Naive B cell (primary cell): ENCODE data around the gene CYP19A1. TPM values are rescaled to one million over a fixed set of nuclear protein-coding genes. Genes with fewer than 3 reads are reported as not detected.
A peak's percentile ranks its signal among the peaks of the same experiment; 100 is the strongest.

Experiments
- ATAC-seq, 2 donors: fragments of 150-1000 bp; cut with Tn5 transposase; 2 replicates each; pipeline ENCODE4 v1.10.0; 2021; ENCODE audit warnings: low read depth in 2 of 2, mild to moderate bottlenecking in 2 of 2, moderate library complexity in 2 of 2
- DNase-seq: peaks from one replicate; pipeline ENCODE4 v3.0.0; 2022
- H3K27ac Mint-ChIP-seq, 6 donors: one replicate each; pipeline ENCODE4 v1.8.0; 2020 to 2022; ENCODE audit warnings: mild to moderate bottlenecking in 6 of 6, mixed read lengths in 6 of 6, moderate library complexity in 5 of 6, inconsistent platforms in 2 of 6
- H3K27me3 Mint-ChIP-seq, 3 donors: one replicate each; pipeline ENCODE4 v1.8.0; 2021 to 2022; ENCODE audit warnings: mixed read lengths in 3 of 3, mild to moderate bottlenecking in 1 of 3
- H3K36me3 Mint-ChIP-seq, 2 donors: one replicate each; pipeline ENCODE4 v1.8.0; 2020 to 2022; ENCODE audit warnings: mixed read lengths in 2 of 2, inconsistent platforms in 1 of 2, mild to moderate bottlenecking in 1 of 2
- H3K4me1 Mint-ChIP-seq, 3 donors: one replicate each; pipeline ENCODE4 v1.8.0; 2020 to 2022; ENCODE audit warnings: mixed read lengths in 3 of 3, inconsistent platforms in 1 of 3, mild to moderate bottlenecking in 1 of 3, moderate library complexity in 1 of 3
- H3K4me3 Mint-ChIP-seq, 8 donors: one replicate each; pipeline ENCODE4 v1.8.0; 2020 to 2022; ENCODE audit warnings: mild to moderate bottlenecking in 8 of 8, mixed read lengths in 8 of 8, moderate library complexity in 8 of 8, inconsistent platforms in 2 of 8
- H3K9me3 Mint-ChIP-seq, 7 donors: one replicate each; pipeline ENCODE4 v1.8.0; 2020 to 2022; ENCODE audit warnings: mixed read lengths in 7 of 7, mild to moderate bottlenecking in 5 of 7, inconsistent platforms in 2 of 7, moderate library complexity in 1 of 7
- polyA plus RNA-seq, 6 donors: library from polyadenylated mRNA; unstranded; fragments of 300-500 nt; fragmentation: Illumina TruSeq; gene quantifications; one replicate each; pipeline ENCODE4 v1.2.3, GENCODE V29; 2021; ENCODE audit warnings: low read depth in 6 of 6

CYP19A1 gene
- polyA plus RNA-seq, 6 donors from 2014 or later: not detected

DNA sequence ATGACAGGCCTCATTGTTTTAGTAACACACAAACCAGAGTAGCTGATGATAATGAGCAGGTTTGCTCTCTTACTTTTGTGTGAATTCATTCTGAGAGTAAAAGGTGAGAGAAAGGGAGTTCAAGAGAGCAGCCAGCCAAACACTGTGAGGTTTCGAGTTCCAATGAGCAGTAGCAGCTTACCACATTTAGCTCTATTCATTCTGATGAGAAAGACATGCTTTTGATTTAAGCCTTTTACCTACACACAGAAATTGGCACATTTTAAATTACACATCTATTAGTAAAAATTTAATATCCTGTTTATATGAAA lies 31.0 kb upstream of the CYP19A1 start:
- Mint-ChIP-seq H3K27ac (no peak overlapping the region), H3K36me3 (no peaks in the 10 kb centered on the region), H3K27me3 (peaks cover 0 to 6% (median 6%) of the 10 kb centered on the region in 3 donors), H3K4me3 (no peak overlapping the region), H3K4me1 (no peaks in the 10 kb centered on the region), H3K9me3 (no peaks in the 10 kb centered on the region)
- DNase-seq: no peak
- ATAC-seq: no peak

DNA sequence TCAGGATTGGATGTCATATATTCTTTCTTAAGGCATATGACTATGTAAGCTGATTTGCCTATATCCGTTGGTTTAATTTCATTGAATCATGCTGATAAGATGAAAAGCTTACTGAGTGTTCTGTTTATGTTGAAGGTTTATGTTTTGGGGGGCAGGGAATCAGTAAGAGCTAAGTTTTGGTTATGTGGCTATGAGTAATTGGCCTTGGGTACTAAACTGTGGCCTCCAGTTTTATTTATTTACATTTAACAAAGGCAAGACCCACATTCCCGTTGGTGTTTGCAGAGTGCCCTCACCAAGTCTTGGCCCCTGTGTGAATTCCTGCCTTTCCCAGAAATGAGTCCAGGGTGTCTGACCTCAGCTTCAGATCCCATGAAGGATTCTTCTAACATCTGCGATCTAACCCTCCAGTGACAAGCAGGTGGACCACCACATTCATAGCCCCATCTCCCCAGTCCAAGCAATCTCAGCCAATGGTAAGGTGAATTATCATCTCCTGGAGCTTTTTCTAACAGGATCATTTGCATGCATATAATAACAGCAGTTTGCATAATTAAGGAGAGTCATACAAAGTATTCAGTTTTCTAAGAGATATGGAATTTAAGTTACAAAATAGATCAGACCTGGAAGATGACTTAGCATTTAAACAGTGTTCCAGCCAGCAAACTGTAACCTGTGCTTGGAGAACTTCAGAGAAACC lies 30.5 kb upstream of the CYP19A1 start:
- H3K4me3 Mint-ChIP-seq: no peak overlapping the region

DNA sequence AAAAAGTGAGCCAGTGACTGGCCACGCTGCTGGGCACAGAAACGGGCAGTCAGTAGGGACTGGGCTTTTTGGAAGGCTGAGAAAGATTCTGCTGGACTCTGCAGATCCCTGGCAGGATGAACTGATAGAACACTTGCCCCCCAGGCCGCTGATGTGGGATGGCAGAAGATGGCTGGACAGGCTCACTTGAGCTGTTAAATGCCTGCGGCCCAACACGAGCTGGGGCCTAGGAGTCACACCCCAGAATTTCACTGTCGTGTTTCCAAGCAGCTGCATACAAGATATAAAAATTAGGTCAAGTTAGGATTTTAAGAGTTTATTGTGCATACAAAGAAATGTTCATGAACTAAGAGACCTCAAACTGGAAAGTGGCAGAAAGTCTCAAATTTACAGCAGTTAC lies 29.9 kb upstream of the CYP19A1 start:
- Mint-ChIP-seq H3K9me3 (no peaks in the 10 kb centered on the region), H3K27me3 (peaks cover 0 to 6% (median 6%) of the 10 kb centered on the region in 3 donors), H3K4me3 (no peak overlapping the region), H3K27ac (peak overlapping the region in 1 of 6 donors; percentile 3), H3K4me1 (no peaks in the 10 kb centered on the region), H3K36me3 (no peaks in the 10 kb centered on the region)
- ATAC-seq (no peak), DNase-seq (no peak)

More for the DNA sequence above, 30.5 kb upstream of the CYP19A1 start:
- H3K9me3 Mint-ChIP-seq: no peaks in the 10 kb centered on the region
- H3K27ac Mint-ChIP-seq: no peak overlapping the region
- no peak for ATAC-seq
- H3K4me1 Mint-ChIP-seq: no peaks in the 10 kb centered on the region
- no peak for DNase-seq
- no peaks in the 10 kb centered on the region for H3K36me3 Mint-ChIP-seq
- peaks cover 0 to 6% (median 6%) of the 10 kb centered on the region in 3 donors for H3K27me3 Mint-ChIP-seq

DNA sequence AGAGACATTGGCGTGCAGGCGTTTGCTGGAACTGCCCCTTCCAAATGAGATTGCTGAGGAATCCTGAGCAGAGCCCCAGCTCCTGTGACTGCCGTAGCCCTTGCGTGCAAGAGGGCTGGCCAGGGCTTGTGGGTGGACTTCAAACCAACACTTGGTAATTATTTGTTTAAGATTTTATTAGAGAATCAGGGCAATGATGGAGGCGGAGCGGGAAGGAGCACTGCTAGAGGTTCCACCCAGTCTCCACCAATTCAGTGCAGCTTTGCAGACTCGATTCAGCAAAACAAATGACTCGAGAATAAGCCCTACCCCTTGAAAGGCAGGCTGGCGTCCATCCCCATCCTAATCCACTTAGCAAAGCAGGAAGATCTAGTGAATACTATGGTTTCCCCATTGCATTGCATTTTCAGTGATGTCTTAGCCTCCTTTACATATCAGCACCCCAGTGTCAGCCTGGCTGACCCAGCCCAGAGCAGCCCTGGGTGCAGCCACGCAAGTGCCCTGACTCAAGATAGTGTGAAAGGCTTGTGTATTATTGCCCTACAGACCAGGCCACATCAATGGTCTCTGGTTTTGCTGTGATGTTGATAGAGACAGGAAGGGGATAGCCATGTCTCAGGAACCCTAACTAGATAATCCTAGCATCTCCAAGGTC lies 29.1 kb upstream of the CYP19A1 start:
- ATAC-seq: no peak
- H3K36me3 Mint-ChIP-seq: no peaks in the 10 kb centered on the region
- DNase-seq: no peak
- no peak overlapping the region for H3K4me3 Mint-ChIP-seq
- H3K9me3 Mint-ChIP-seq: no peaks in the 10 kb centered on the region
- no peaks in the 10 kb centered on the region for H3K4me1 Mint-ChIP-seq
- no peak overlapping the region for H3K27ac Mint-ChIP-seq
- peaks cover 0 to 6% (median 6%) of the 10 kb centered on the region in 3 donors for H3K27me3 Mint-ChIP-seq

DNA sequence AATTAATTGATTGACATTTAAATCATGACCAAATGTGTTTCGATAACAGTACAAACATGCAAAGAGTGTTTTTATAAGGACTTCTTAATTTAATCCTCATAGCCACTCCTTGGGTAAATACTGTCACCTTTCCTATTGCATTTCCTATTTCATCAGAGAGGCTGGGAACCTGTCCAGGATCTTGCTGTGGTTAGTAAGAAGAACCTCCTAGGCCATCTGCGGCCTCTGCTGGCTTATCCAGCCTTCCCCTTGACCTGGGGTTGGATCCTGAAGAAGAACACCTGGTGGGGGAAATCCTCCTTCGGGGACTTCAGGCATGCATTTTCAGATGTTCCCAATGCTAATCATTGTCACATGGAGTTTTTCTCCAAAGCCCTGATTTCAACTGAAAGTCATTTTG lies 28.5 kb upstream of the CYP19A1 start:
- no peaks in the 10 kb centered on the region for H3K36me3 Mint-ChIP-seq
- ATAC-seq (no peak), DNase-seq (no peak)
- no peak overlapping the region for H3K4me3 Mint-ChIP-seq
- H3K4me1 Mint-ChIP-seq: no peaks in the 10 kb centered on the region
- H3K9me3 Mint-ChIP-seq: no peaks in the 10 kb centered on the region
- peaks cover 0 to 6% (median 6%) of the 10 kb centered on the region in 3 donors for H3K27me3 Mint-ChIP-seq
- H3K27ac Mint-ChIP-seq: no peak overlapping the region

DNA sequence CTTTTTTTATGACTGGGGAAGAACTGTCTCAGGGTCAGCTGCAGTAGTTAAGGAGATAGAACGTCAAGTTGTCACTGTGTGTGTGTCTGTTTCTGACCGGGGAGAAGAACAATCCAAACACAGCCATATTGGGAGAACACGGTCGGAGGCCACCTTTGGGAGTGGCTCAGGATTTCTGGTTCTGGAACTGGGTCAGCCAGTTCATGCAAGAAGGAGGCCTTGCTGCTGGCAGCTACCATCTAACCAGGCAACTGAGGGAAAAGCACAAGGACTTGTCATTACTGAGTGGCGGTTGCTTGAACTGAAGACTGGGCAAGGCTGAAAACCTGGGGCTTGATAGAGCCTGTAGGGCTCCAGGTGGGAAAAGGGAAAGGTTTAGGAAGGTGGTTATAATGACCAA lies 27.7 kb upstream of the CYP19A1 start:
- Mint-ChIP-seq H3K4me3 (no peak overlapping the region), H3K27me3 (peaks cover 0 to 6% (median 6%) of the 10 kb centered on the region in 3 donors), H3K36me3 (no peaks in the 10 kb centered on the region), H3K4me1 (no peaks in the 10 kb centered on the region), H3K27ac (no peak overlapping the region), H3K9me3 (no peaks in the 10 kb centered on the region)
- no peak for DNase-seq
- ATAC-seq: no peak

DNA sequence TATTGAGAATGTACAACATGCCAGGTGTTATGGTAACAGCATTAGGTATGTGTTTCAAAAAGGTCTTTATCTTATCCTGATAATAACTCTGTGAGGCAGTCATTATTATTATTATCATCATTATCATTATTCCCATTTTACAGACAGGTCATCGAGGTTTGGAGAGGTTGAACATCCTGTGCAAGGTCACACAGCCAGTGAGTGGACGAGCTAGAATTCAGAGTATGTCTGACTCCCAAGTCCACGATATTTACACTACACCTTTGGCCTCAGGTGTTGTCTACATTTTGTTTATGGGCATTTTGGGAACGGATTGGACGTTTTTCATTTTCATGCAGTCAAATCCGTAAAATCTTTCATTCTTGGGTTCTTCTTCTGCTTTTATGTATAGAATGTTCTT lies 27.0 kb upstream of the CYP19A1 start:
- H3K36me3 Mint-ChIP-seq: no peaks in the 10 kb centered on the region
- ATAC-seq (no peak), DNase-seq (no peak)
- peaks cover 0 to 6% (median 6%) of the 10 kb centered on the region in 3 donors for H3K27me3 Mint-ChIP-seq
- no peaks in the 10 kb centered on the region for H3K9me3 Mint-ChIP-seq
- no peak overlapping the region for H3K27ac Mint-ChIP-seq
- no peak overlapping the region for H3K4me3 Mint-ChIP-seq
- H3K4me1 Mint-ChIP-seq: no peaks in the 10 kb centered on the region

DNA sequence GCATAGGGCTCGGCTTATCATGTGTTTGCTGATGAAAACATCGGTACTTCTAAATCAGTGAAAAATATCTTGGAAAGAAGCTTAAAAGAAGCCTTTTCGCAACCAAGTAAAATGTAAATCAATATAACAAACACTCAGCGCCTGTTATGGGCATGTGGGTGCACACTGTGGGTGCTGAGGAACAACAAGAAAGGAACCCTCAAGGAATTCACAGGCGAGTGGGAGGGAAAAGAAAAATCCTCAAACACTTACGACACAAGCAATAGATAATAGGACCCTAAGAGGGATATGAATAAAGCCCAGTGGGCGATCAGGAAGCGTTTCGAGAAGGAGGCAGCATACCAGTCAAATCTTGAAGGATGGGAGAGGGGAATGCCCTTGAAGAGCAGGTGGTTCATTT lies 25.0 kb upstream of the CYP19A1 start:
- no peak for ATAC-seq

DNA sequence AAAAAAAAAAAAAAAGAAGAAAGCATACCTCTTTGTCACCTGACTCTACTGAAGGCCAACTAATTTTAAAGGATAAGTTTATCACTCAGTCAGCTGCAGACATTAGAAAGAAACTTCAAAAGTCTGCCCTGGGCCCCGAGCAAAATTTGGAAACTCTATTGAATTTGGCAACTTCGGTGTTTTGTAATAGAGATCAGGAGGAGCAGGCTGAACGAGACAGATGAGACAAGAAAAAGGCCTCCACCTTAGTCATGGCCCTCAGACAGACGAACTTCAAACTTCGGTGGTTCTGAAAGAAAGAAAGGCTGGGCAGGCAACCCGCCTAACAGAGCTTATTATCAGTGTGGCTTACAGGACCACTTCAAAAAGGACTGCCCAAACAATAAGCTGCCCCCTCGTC lies 21.6 kb upstream of the CYP19A1 start:
- no peak for DNase-seq
- peaks cover 0 to 1% (median 0%) of the 10 kb centered on the region in 3 donors for H3K4me1 Mint-ChIP-seq

More for the DNA sequence above, 25.0 kb upstream of the CYP19A1 start:
- no peak overlapping the region for H3K4me3 Mint-ChIP-seq
- H3K36me3 Mint-ChIP-seq: no peaks in the 10 kb centered on the region
- no peak for DNase-seq
- H3K27me3 Mint-ChIP-seq: peaks cover 0 to 6% (median 6%) of the 10 kb centered on the region in 3 donors
- no peak overlapping the region for H3K27ac Mint-ChIP-seq
- H3K4me1 Mint-ChIP-seq: no peaks in the 10 kb centered on the region
- no peaks in the 10 kb centered on the region for H3K9me3 Mint-ChIP-seq

DNA sequence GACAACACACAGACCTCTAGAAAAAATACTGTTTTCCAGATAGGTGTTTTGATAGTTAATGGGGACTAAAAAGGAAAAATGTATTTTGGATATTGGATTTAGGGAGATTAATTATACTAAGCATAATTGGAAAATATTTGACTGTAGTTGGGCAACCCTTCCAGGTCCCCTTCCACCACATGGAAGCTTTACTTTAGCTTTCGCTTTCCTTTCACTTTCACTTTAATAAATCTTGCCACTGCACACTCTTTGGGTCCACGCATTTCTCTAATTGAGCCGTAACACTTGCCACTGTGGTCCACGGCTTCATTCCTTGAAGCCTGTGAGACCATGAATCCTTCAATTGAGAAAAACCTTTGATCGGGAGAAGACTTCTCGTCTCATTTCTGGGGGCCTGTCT lies 18.6 kb upstream of the CYP19A1 start:
- peaks cover 14 to 27% (median 14%) of the 10 kb centered on the region in 3 donors for H3K27me3 Mint-ChIP-seq
- H3K4me3 Mint-ChIP-seq: no peak overlapping the region
- H3K9me3 Mint-ChIP-seq: peaks cover 0 to 6% (median 0%) of the 10 kb centered on the region in 7 donors
- H3K27ac Mint-ChIP-seq: no peak overlapping the region
- H3K4me1 Mint-ChIP-seq: peaks cover 0 to 1% (median 0%) of the 10 kb centered on the region in 3 donors
- H3K36me3 Mint-ChIP-seq: no peaks in the 10 kb centered on the region
- no peak for ATAC-seq
- DNase-seq: no peak

More for the DNA sequence above, 21.6 kb upstream of the CYP19A1 start:
- no peak for ATAC-seq
- H3K27me3 Mint-ChIP-seq: peaks cover 0 to 4% (median 1%) of the 10 kb centered on the region in 3 donors
- H3K27ac Mint-ChIP-seq: no peak overlapping the region
- H3K4me3 Mint-ChIP-seq: no peak overlapping the region
- H3K9me3 Mint-ChIP-seq: no peaks in the 10 kb centered on the region
- H3K36me3 Mint-ChIP-seq: no peaks in the 10 kb centered on the region

DNA sequence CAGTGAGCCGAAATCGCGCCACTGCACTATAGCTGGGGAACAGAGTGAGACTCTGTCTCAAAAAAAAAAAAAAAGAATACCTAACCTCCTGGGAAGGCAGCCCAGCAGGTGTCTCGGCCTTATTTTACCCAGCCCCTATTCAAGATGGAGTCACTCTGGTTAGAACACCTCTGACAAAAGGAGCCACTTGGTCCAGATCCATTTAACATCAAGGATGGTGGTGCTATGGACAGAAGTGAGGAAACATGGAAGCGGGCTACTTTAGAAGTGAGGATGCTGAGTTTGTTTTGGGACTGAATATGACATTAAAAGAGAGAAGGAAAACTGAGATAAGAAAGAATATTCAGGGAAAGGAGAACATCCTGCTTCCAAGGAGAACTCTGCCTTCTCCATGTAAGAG lies 17.8 kb upstream of the CYP19A1 start:
- Mint-ChIP-seq H3K9me3 (peaks cover 0 to 6% (median 0%) of the 10 kb centered on the region in 7 donors), H3K27ac (peak overlapping the region in 1 of 6 donors; percentile 27), H3K27me3 (peaks cover 22 to 34% (median 22%) of the 10 kb centered on the region in 3 donors), H3K4me3 (no peak overlapping the region), H3K4me1 (peaks cover 0 to 1% (median 0%) of the 10 kb centered on the region in 3 donors), H3K36me3 (no peaks in the 10 kb centered on the region)
- DNase-seq (no peak), ATAC-seq (no peak)

DNA sequence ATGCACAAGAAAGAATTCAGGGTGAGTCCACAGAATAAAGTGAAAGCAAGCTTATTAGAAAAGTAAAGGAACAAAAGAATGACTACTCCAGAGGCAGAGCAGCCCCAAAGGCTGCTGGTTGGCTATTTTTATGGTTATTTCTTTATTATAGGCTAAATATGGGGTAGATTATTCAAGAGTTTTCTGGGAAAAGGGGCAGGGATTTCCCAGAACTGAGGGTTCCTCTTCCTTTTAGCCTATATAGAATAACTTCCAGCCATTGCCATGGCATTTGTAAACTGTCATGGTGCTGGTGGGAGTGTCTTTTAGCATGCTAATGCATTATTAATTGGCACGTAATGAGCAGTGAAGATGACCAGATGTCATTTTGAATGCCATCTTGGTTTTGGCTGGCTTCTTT lies 16.7 kb upstream of the CYP19A1 start:
- H3K9me3 Mint-ChIP-seq: peaks cover 0 to 6% (median 0%) of the 10 kb centered on the region in 7 donors
- ATAC-seq (no peak), DNase-seq (no peak)
- peaks cover 0 to 1% (median 0%) of the 10 kb centered on the region in 3 donors for H3K4me1 Mint-ChIP-seq
- no peaks in the 10 kb centered on the region for H3K36me3 Mint-ChIP-seq
- H3K27me3 Mint-ChIP-seq: peaks cover 22 to 43% (median 22%) of the 10 kb centered on the region in 3 donors
- H3K4me3 Mint-ChIP-seq: no peak overlapping the region
- no peak overlapping the region for H3K27ac Mint-ChIP-seq

DNA sequence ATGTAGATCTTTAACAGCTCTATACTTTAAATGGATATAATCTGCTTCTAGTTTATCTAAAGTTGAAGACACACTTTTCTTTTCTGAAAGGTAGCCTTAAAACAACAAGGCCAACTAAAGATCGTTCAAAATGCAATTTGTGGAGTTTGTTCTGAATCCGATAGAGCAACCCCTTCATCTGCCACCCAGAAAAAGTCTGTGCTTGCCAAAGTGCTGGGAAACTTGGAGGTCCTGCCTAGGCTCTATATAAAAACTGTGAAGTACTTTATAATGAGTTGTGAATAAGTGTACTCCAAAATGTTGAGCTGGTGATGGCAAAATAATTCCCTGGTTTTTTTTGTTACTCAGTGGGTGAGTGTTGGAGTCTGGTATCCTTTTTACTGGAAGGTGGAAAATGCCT lies 15.6 kb upstream of the CYP19A1 start:
- ATAC-seq (no peak), DNase-seq (no peak)
- peaks cover 0 to 6% (median 0%) of the 10 kb centered on the region in 7 donors for H3K9me3 Mint-ChIP-seq
- H3K4me1 Mint-ChIP-seq: peaks cover 0 to 1% (median 0%) of the 10 kb centered on the region in 3 donors
- no peak overlapping the region for H3K27ac Mint-ChIP-seq
- H3K4me3 Mint-ChIP-seq: no peak overlapping the region
- no peaks in the 10 kb centered on the region for H3K36me3 Mint-ChIP-seq
- H3K27me3 Mint-ChIP-seq: peaks cover 22 to 46% (median 22%) of the 10 kb centered on the region in 3 donors

DNA sequence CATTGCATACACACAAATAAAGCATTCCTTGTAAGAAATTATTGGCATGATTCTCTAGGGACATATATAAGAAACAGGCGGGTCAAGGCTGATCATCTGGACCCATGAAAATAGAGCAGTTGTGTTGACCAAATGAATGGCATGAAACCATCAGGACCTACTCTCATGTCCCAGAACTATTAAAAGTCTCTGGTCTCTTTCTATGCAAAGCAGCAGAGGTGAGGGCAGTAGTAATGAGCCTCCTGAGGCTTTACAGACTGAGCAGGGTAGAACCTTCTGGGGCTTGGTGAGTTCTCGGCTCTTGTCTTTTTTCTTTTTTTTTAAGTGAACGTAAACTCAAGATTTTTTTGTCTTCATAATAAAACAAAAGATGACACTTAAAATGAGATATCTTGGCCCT lies 12.3 kb upstream of the CYP19A1 start:
- ATAC-seq: no peak
- Mint-ChIP-seq H3K4me1 (no peaks in the 10 kb centered on the region), H3K27ac (no peak overlapping the region), H3K27me3 (peaks cover 22 to 46% (median 26%) of the 10 kb centered on the region in 3 donors), H3K9me3 (peaks cover 0 to 6% (median 0%) of the 10 kb centered on the region in 7 donors), H3K4me3 (no peak overlapping the region), H3K36me3 (no peaks in the 10 kb centered on the region)
- DNase-seq: no peak
